Tibial nerve (tissue), 4 donors: ENCODE measurements around the gene EP400. TPM values are rescaled to one million over a fixed set of nuclear protein-coding genes. Genes with fewer than 3 reads are reported as not detected.

Source experiments
- DNase-seq, 2 donors: peaks; one replicate each; pipeline ENCODE4 v3.0.0-alpha.2; 2019; ENCODE audit warnings: low spot score in 2 of 2
- H3K27ac ChIP-seq, 4 donors: fragments of 200-600 bp; sonication (generic) in 3 of 4; one replicate each; pipeline ENCODE4 v1.5.1; 2017 to 2019; ENCODE audit warnings: mild to moderate bottlenecking in 1 of 4
- H3K27me3 ChIP-seq, 2 donors: fragments of 200-600 bp; sonication (generic) in 1 of 2; one replicate each; pipeline versions ENCODE4 v1.5.1 to v1.6.0; 2017 to 2019
- H3K36me3 ChIP-seq, 3 donors: fragments of 200-600 bp; sonication (generic); one replicate each; pipeline ENCODE4 v1.5.1; 2018 to 2019
- H3K4me1 ChIP-seq, 4 donors: fragments of 200-600 bp; sonication (generic) in 3 of 4; one replicate each; pipeline ENCODE4 v1.5.1; 2017 to 2019
- H3K4me3 ChIP-seq, 4 donors: fragments of 200-600 bp; sonication (generic) in 3 of 4; one replicate each; pipeline ENCODE4 v1.5.1; 2017 to 2019; ENCODE audit warnings: mild to moderate bottlenecking in 1 of 4, moderate library complexity in 1 of 4
- H3K9me3 ChIP-seq, 4 donors: fragments of 200-600 bp; sonication (generic) in 3 of 4; one replicate each; pipeline ENCODE4 v1.5.1; 2017 to 2019
- EP300 ChIP-seq, 2 donors: sonication (generic); formaldehyde crosslinking; IDR thresholded peaks; one replicate each; pipeline ENCODE4 v1.6.1; 2017; ENCODE audit warnings: antibody characterized with exemption in 2 of 2, mild to moderate bottlenecking in 1 of 2
- POLR2A ChIP-seq, 2 donors: fragments of 450-650 bp; IDR thresholded peaks; one replicate each; pipeline ENCODE4 v1.6.1; 2017; ENCODE audit warnings: antibody characterized with exemption in 2 of 2, mild to moderate bottlenecking in 2 of 2, moderate library complexity in 2 of 2
- WGBS, 2 donors: methylation state at CpG; one replicate each; pipeline ENCODE4 v1.1.5; 2018; 5-methylcytosine and 5-hydroxymethylcytosine counted together
- total RNA-seq, 4 donors: library from RNA; depleted of rRNA; stranded (reverse); fragments of >200 nt; gene quantifications; one replicate each; pipeline ENCODE4 v1.1.0, GENCODE V29; 2016
- TF ChIP-seq, protein P1 (sequence below), 5 experiments: fragments of 200-600 bp in 3 of 5; fragments of 450-650 bp in 2 of 5; sonication (generic) in 3 of 5; IDR thresholded peaks; one replicate each; pipeline ENCODE4 v1.5.1; 2016 to 2019; ENCODE audit warnings: antibody characterized with exemption in 5 of 5, mild to moderate bottlenecking in 3 of 5, moderate library complexity in 2 of 5

The EP400 gene
- total RNA-seq, 4 donors from 2014 or later: 27.8 to 41.4 (median 32.2) TPM

GRCh38 chr12:132069336-132069985 lies 119.7 kb downstream of the EP400 start:
- Histone ChIP-seq H3K36me3 (peaks cover 3 to 88% (median 6%) of the 10 kb centered on the region in 3 donors), H3K27ac (no peak overlapping the region), H3K9me3 (no peaks in the 10 kb centered on the region), H3K27me3 (no peaks in the 10 kb centered on the region), H3K4me1 (no peaks in the 10 kb centered on the region), H3K4me3 (no peak overlapping the region)
- no peak for DNase-seq
- WGBS, 2 donors: 96 to 97% methylated on average over 24 to 26 of the region's 26 CpGs
- TF ChIP-seq, protein P1, sequence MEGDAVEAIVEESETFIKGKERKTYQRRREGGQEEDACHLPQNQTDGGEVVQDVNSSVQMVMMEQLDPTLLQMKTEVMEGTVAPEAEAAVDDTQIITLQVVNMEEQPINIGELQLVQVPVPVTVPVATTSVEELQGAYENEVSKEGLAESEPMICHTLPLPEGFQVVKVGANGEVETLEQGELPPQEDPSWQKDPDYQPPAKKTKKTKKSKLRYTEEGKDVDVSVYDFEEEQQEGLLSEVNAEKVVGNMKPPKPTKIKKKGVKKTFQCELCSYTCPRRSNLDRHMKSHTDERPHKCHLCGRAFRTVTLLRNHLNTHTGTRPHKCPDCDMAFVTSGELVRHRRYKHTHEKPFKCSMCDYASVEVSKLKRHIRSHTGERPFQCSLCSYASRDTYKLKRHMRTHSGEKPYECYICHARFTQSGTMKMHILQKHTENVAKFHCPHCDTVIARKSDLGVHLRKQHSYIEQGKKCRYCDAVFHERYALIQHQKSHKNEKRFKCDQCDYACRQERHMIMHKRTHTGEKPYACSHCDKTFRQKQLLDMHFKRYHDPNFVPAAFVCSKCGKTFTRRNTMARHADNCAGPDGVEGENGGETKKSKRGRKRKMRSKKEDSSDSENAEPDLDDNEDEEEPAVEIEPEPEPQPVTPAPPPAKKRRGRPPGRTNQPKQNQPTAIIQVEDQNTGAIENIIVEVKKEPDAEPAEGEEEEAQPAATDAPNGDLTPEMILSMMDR (IDR thresholded peaks at IDR 0.05): no peak
- TF ChIP-seq POLR2A (IDR thresholded peaks at IDR 0.05): no peak
- TF ChIP-seq EP300 (IDR thresholded peaks at IDR 0.05): no peak

- Histone ChIP-seq H3K4me1 (no peaks in the 10 kb centered on the region), H3K4me3 (no peak overlapping the region), H3K27ac (no peak overlapping the region), H3K36me3 (peaks cover 3 to 88% (median 14%) of the 10 kb centered on the region in 3 donors), H3K9me3 (no peaks in the 10 kb centered on the region), H3K27me3 (no peaks in the 10 kb centered on the region)
- 81 to 86% methylated on average over 8 of the region's 8 CpGs for WGBS, 2 donors
- DNase-seq: no peak
- TF ChIP-seq EP300 (IDR thresholded peaks at IDR 0.05): no peak
- TF ChIP-seq POLR2A (IDR thresholded peaks at IDR 0.05): no peak
- TF ChIP-seq, protein P1 (IDR thresholded peaks at IDR 0.05): no peak
These were observed 120.6 kb downstream of the EP400 start for GRCh38 chr12:132070298-132070697.

DNA sequence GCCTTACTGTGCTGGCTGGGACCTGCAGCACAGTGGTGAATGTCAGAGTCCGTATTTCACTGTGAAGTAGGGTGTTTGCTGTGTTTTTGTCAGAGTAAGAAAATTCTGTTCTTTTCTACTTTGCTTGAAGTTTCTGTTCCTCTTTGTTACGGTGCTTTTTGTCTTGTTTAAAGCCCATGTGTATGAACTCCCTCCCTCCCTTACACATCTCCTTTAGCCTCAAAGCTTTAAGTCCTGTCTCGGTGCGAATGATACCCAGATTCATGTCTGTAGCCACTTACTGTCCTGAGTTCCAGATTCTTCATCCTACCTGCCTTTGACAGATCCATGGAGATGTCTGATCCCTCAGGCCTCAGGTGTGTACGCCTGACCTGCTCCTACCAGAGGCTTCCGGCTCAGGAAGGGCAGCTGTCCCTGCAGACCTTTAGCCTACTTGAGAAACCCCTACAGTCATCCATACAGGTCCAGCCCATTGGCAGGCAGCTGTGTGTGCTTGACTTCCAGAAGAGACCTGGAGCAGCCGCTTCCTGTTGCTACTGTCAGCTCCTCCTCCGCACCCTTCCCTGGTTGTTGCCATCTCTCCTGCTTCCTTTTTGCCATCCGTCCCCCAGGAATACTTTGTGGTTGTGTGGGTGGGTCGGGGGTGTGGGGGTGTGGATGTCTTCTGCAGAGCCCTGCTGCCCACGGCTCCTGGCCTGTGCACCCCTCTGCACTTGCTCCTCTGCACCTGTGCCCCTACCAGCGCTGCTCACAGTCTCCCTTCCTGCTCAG lies 121.5 kb downstream of the EP400 start:
- Histone ChIP-seq H3K36me3 (peaks cover 5 to 88% (median 16%) of the 10 kb centered on the region in 3 donors), H3K27me3 (no peaks in the 10 kb centered on the region), H3K9me3 (no peaks in the 10 kb centered on the region), H3K4me1 (no peaks in the 10 kb centered on the region), H3K4me3 (peak overlapping the region in 1 of 4 donors; percentile 9), H3K27ac (no peak overlapping the region)
- WGBS, 2 donors: 82 to 86% methylated on average over 12 of the region's 12 CpGs
- no peak for DNase-seq
- TF ChIP-seq EP300 (IDR thresholded peaks at IDR 0.05): no peak
- TF ChIP-seq, protein P1 (IDR thresholded peaks at IDR 0.05): no peak
- no peak for TF ChIP-seq POLR2A (IDR thresholded peaks at IDR 0.05)

GRCh38 chr12:132071830-132072384 lies 122.2 kb downstream of the EP400 start:
- no peak overlapping the region for H3K4me3 ChIP-seq
- H3K27me3 ChIP-seq: no peaks in the 10 kb centered on the region
- no peaks in the 10 kb centered on the region for H3K9me3 ChIP-seq
- no peak for DNase-seq
- H3K4me1 ChIP-seq: no peaks in the 10 kb centered on the region
- H3K27ac ChIP-seq: no peak overlapping the region
- 88 to 90% methylated on average over 14 of the region's 14 CpGs for WGBS, 2 donors
- no peak for TF ChIP-seq EP300 (IDR thresholded peaks at IDR 0.05)
- TF ChIP-seq, protein P1 (IDR thresholded peaks at IDR 0.05): no peak
- no peak for TF ChIP-seq POLR2A (IDR thresholded peaks at IDR 0.05)
- peaks cover 5 to 88% (median 14%) of the 10 kb centered on the region in 3 donors for H3K36me3 ChIP-seq

DNA sequence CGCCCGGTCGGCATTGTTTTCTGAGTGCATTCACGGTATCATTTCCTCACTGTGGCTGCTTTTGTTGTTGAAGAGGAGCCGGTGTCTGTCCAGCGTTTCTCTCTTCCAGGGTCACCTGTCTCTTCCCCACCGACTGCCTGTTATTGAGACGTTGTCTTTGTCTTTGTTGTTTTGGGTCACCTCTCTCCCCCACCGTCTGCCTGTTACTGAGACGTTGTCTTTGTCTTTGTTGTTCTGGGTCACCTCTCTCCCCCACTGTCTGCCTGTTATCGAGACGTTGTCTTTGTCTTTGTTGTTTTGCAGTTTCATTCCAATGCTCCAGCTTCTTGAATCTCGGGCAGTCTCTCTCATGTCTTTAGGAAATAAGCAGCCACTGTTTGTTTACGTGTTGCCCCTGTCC lies 124.5 kb downstream of the EP400 start:
- H3K36me3 ChIP-seq: peaks cover 2 to 87% (median 17%) of the 10 kb centered on the region in 3 donors
- no peak overlapping the region for H3K27ac ChIP-seq
- no peaks in the 10 kb centered on the region for H3K9me3 ChIP-seq
- no peak overlapping the region for H3K4me3 ChIP-seq
- H3K27me3 ChIP-seq: no peaks in the 10 kb centered on the region
- DNase-seq: no peak
- 86% methylated on average over 14 of the region's 14 CpGs for WGBS, 2 donors
- TF ChIP-seq, protein P1 (IDR thresholded peaks at IDR 0.05): no peak
- TF ChIP-seq EP300 (IDR thresholded peaks at IDR 0.05): no peak
- TF ChIP-seq POLR2A (IDR thresholded peaks at IDR 0.05): no peak
- peaks cover 0 to 5% (median 0%) of the 10 kb centered on the region in 4 donors for H3K4me1 ChIP-seq
